Measurements from ENCODE around the gene C13orf46. TPM values are rescaled to one million over a fixed set of nuclear protein-coding genes. Genes with fewer than 3 reads are reported as not detected.

C13orf46 gene
- total RNA-seq, 1 donor from 2014 or later, result 0.69 TPM

DNA sequence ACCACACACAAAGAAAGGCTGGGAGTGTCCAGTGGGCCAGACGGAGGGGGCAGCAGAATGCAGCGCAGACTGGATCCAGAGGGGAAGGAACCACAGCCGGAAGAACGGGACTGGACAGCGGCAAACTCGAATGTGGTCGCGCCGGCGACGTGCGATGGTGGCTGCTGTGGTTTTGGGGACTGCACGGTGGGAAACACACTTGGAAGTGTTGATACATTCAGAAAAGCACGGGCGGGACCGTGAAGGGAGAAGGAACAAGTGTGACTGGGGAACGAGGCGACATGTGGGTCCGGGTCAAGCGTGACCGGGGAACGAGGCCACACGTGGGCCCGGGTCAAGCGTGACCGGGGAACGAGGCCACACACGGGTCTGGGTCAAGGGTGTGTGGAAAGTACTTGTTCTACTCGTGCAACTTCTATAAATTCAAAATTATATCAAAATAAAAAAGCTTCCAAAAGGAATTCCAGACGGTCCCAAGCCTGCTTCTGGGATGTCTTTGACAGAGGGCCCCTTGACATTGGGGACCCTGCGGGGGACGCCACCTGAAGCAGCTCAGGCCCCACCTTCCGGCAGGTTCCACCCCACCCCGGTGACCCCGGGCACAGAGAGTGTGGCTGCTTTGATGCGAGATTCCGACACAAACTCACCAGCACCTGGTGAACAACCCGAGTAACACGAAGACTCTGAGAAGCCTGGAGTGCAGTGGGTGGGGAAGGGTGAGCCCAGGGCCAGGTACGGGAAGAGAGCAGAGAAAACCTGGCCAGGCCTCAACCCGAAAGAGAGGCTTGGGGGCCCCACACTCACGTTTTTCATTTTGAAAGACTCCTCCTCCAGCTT is 25.1 kb upstream of the C13orf46 start:
- DNase-seq, result no peak
- POLR2A ChIA-PET, result no interaction called here
- CTCF ChIA-PET, result no interaction called here
- Mint-ChIP-seq H3K9me3 (no peaks in the 10 kb centered on the region), H3K27me3 (no peaks in the 10 kb centered on the region), H3K4me1 (no peaks in the 10 kb centered on the region), H3K27ac (no peak overlapping the region), H3K4me3 (no peak overlapping the region), H3K36me3 (ENCODE audit: low read depth) (peaks cover 54% of the 10 kb centered on the region)
- intact Hi-C loops (cut with micrococcal nuclease), result no loop called here
- no peak for ATAC-seq (ENCODE audit: low read depth)
- TF ChIP-seq, protein P1, sequence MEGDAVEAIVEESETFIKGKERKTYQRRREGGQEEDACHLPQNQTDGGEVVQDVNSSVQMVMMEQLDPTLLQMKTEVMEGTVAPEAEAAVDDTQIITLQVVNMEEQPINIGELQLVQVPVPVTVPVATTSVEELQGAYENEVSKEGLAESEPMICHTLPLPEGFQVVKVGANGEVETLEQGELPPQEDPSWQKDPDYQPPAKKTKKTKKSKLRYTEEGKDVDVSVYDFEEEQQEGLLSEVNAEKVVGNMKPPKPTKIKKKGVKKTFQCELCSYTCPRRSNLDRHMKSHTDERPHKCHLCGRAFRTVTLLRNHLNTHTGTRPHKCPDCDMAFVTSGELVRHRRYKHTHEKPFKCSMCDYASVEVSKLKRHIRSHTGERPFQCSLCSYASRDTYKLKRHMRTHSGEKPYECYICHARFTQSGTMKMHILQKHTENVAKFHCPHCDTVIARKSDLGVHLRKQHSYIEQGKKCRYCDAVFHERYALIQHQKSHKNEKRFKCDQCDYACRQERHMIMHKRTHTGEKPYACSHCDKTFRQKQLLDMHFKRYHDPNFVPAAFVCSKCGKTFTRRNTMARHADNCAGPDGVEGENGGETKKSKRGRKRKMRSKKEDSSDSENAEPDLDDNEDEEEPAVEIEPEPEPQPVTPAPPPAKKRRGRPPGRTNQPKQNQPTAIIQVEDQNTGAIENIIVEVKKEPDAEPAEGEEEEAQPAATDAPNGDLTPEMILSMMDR (IDR thresholded peaks at IDR 0.05), result no peak

- POLR2A ChIA-PET, result no interaction called here
- CTCF ChIA-PET, result no interaction called here
- H3K36me3 Mint-ChIP-seq (ENCODE audit: low read depth), result peaks cover 53% of the 10 kb centered on the region
- no peak for DNase-seq
- H3K27ac Mint-ChIP-seq, result no peak overlapping the region
- no peaks in the 10 kb centered on the region for H3K9me3 Mint-ChIP-seq
- no peak overlapping the region for H3K4me3 Mint-ChIP-seq
- no peaks in the 10 kb centered on the region for H3K4me1 Mint-ChIP-seq
- H3K27me3 Mint-ChIP-seq, result no peaks in the 10 kb centered on the region
- TF ChIP-seq, protein P1 (IDR thresholded peaks at IDR 0.05), result no peak
- intact Hi-C loops (cut with micrococcal nuclease), result no loop called here
- no peak for ATAC-seq (ENCODE audit: low read depth)
These were observed 24.2 kb upstream of the C13orf46 start for GRCh38 chr13:113997845-113998751.

- no peaks in the 10 kb centered on the region for H3K9me3 Mint-ChIP-seq
- no peak for ATAC-seq (ENCODE audit: low read depth)
- no peak overlapping the region for H3K4me3 Mint-ChIP-seq
- no peaks in the 10 kb centered on the region for H3K27me3 Mint-ChIP-seq
- TF ChIP-seq, protein P1 (IDR thresholded peaks at IDR 0.05), result no peak
- DNase-seq, result no peak
- no peaks in the 10 kb centered on the region for H3K4me1 Mint-ChIP-seq
- intact Hi-C loops (cut with micrococcal nuclease), result no loop called here
- CTCF ChIA-PET, result no interaction called here
- POLR2A ChIA-PET, result no interaction called here
- H3K27ac Mint-ChIP-seq, result no peak overlapping the region
- H3K36me3 Mint-ChIP-seq (ENCODE audit: low read depth), result peaks cover 63% of the 10 kb centered on the region
These were observed 23.3 kb upstream of the C13orf46 start for GRCh38 chr13:113996912-113997745.

DNA sequence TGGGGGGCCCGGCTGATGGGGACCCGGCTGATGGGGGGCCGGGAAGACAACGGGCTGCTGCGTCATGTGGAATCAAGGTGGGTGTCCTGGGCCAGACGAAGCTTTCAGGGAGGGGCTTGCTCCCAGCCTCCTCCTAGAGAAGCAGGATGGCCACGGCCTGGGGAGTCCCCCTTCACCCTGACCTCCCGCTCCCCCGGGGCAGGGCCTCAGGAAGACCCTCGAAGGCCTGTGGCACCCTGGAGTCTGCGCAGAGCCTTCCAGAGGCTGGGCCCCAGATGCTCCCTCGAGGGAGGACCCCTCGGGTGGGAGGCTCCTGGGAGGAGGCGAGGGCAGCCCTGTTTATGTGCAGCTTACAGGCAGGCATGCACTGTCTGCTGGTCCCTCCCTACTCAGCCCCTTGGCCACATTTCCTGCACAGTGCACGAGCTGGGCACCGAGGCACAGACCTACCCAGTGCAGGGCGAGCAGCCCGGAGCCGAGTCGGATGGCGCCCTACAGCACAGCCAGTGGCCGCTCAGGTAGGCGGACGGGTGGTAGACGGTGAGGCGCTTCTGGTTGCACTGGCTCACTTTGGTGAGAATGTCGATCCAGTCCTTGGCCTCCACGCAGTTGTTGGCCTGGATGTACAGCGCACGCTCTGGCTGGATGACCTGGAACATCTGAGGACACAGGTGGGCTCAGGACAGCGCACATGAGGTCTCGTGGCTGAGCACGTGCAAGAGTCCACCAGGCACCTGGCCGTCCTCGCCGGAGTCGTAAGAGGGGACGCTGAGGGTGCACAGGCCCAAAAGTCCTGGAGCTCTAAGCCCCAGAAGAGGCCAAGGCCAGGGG is 22.4 kb upstream of the C13orf46 start:
- no peak for ATAC-seq (ENCODE audit: low read depth)
- TF ChIP-seq, protein P1 (IDR thresholded peaks at IDR 0.05), result no peak
- Mint-ChIP-seq H3K27ac (no peak overlapping the region), H3K27me3 (no peaks in the 10 kb centered on the region), H3K4me3 (no peak overlapping the region), H3K4me1 (peaks cover 3% of the 10 kb centered on the region), H3K36me3 (ENCODE audit: low read depth) (peaks cover 66% of the 10 kb centered on the region), H3K9me3 (no peaks in the 10 kb centered on the region)
- DNase-seq, result no peak
- ChIA-PET POLR2A (no interaction called here), CTCF (no interaction called here)
- intact Hi-C loops (cut with micrococcal nuclease), result no loop called here

Measured in activated B cell treated with CpG ODN at 0.5 μM for 24 hours (primary cell).